T-helper 9 cell (primary cell): Measurements from ENCODE around the gene HLTF.

Experiments
- DNase-seq: peaks from one replicate; pipeline ENCODE4 v3.0.0-alpha.2; 2020

HLTF gene

GRCh38 chr3:149016669-149017541 lies 69.4 kb downstream of the HLTF start:
- no peak for DNase-seq

- DNase-seq: no peak
These were observed 70.1 kb downstream of the HLTF start for GRCh38 chr3:149016242-149016641.

GRCh38 chr3:149015393-149015792 lies 70.9 kb downstream of the HLTF start:
- no peak for DNase-seq

- no peak for DNase-seq
These were observed 72.6 kb downstream of the HLTF start for GRCh38 chr3:149013726-149014125.

- no peak for DNase-seq
These were observed 74.7 kb downstream of the HLTF start for GRCh38 chr3:149011676-149012075.

GRCh38 chr3:149010966-149011365 lies 75.4 kb downstream of the HLTF start:
- DNase-seq: no peak

GRCh38 chr3:149010504-149010951 lies 75.8 kb downstream of the HLTF start:
- no peak for DNase-seq

- DNase-seq: peak; percentile 22
These were observed 76.6 kb downstream of the HLTF start for GRCh38 chr3:149009732-149010131.

GRCh38 chr3:149007567-149008257 lies 78.6 kb downstream of the HLTF start:
- DNase-seq: no peak

GRCh38 chr3:149005416-149005815 lies 80.9 kb downstream of the HLTF start:
- DNase-seq: no peak

- no peak for DNase-seq
These were observed 81.7 kb downstream of the HLTF start for GRCh38 chr3:149004622-149005021.

GRCh38 chr3:149003653-149004305 lies 82.6 kb downstream of the HLTF start:
- DNase-seq: no peak

GRCh38 chr3:149001727-149002126 lies 84.6 kb downstream of the HLTF start:
- no peak for DNase-seq

- no peak for DNase-seq
These were observed 86.1 kb downstream of the HLTF start for GRCh38 chr3:149000206-149000745.

- DNase-seq: no peak
These were observed 86.5 kb downstream of the HLTF start for GRCh38 chr3:148999806-149000205.

GRCh38 chr3:148998715-148999423 lies 87.5 kb downstream of the HLTF start:
- no peak for DNase-seq

GRCh38 chr3:148998297-148998696 lies 88.0 kb downstream of the HLTF start:
- DNase-seq: no peak

GRCh38 chr3:148997623-148998022 lies 88.7 kb downstream of the HLTF start:
- DNase-seq: no peak

- no peak for DNase-seq
These were observed 93.6 kb downstream of the HLTF start for GRCh38 chr3:148992635-148993255.

GRCh38 chr3:148992027-148992634 lies 94.2 kb downstream of the HLTF start:
- peak; percentile 23 for DNase-seq

GRCh38 chr3:148991219-148992026 lies 94.9 kb downstream of the HLTF start, which contains the start of gene GYG1:
Gene GYG1 (plus strand): TSS chr3:148991540. CDS start chr3:148991641, 101 bp downstream.
- DNase-seq: peak; percentile 69
